Skeletal muscle satellite cell (primary cell): Measurements from ENCODE around the gene PKNOX1.

Source experiments
- H3K27me3 ChIP-seq: 2 replicates; pipeline ENCODE4 v1.7.0; 2013; ENCODE audit warnings: low read length; ENCODE audit not compliant: control insufficient read depth, insufficient read depth
- H3K36me3 ChIP-seq: 2 replicates; pipeline ENCODE4 v1.7.0; 2013; ENCODE audit warnings: mild to moderate bottlenecking, control low read depth, low read length; ENCODE audit not compliant: insufficient read depth
- H3K4me1 ChIP-seq: 2 replicates; pipeline ENCODE4 v1.7.0; 2013; ENCODE audit warnings: low read length; ENCODE audit not compliant: control insufficient read depth, insufficient read depth
- H3K4me2 ChIP-seq: 2 replicates; pipeline ENCODE4 v1.7.0; 2013; ENCODE audit warnings: mild to moderate bottlenecking, low read length
- H3K4me3 ChIP-seq: 2 replicates; pipeline ENCODE4 v1.7.0; 2013; ENCODE audit warnings: low read length
- H3K9ac ChIP-seq: 2 replicates; pipeline ENCODE4 v1.7.0; 2013; ENCODE audit warnings: mild to moderate bottlenecking, low read depth, low read length, moderate library complexity
- H3K9me3 ChIP-seq: replicated peaks from 2 replicates; pipeline ENCODE4 v1.7.0; 2013; ENCODE audit warnings: mild to moderate bottlenecking, control low read depth, low read length

Gene PKNOX1

DNA sequence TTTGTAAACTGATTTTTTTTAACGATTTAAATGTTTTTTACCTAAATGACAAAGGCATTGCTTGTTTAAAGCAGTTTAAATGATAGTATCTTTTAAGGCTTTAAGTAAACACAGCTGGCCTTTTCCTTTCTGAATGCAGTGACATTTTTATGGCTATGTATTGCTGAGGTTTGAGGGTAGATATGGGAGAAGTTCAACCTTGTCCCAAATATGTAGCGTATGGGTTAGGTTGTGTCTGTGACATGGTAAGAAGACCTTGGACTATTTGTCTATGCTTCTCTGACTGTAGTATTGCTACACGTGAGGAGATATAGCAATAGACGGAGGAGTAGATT, 32.5 kb downstream of the PKNOX1 start:
- no peak overlapping the region for H3K4me3 ChIP-seq
- no peak overlapping the region for H3K9ac ChIP-seq
- no peak overlapping the region for H3K4me2 ChIP-seq
- H3K4me1 ChIP-seq: no peaks in the 10 kb centered on the region
- peaks cover 29% of the 10 kb centered on the region for H3K36me3 ChIP-seq
- no peaks in the 10 kb centered on the region for H3K9me3 ChIP-seq
- no peaks in the 10 kb centered on the region for H3K27me3 ChIP-seq

GRCh38 chr21:43012596-43012995, 38.2 kb downstream of the PKNOX1 start:
- Histone ChIP-seq H3K4me3 (no peak overlapping the region), H3K4me1 (no peaks in the 10 kb centered on the region), H3K9me3 (no peaks in the 10 kb centered on the region), H3K36me3 (peaks cover 42% of the 10 kb centered on the region), H3K4me2 (no peak overlapping the region), H3K9ac (no peak overlapping the region), H3K27me3 (no peaks in the 10 kb centered on the region)

DNA sequence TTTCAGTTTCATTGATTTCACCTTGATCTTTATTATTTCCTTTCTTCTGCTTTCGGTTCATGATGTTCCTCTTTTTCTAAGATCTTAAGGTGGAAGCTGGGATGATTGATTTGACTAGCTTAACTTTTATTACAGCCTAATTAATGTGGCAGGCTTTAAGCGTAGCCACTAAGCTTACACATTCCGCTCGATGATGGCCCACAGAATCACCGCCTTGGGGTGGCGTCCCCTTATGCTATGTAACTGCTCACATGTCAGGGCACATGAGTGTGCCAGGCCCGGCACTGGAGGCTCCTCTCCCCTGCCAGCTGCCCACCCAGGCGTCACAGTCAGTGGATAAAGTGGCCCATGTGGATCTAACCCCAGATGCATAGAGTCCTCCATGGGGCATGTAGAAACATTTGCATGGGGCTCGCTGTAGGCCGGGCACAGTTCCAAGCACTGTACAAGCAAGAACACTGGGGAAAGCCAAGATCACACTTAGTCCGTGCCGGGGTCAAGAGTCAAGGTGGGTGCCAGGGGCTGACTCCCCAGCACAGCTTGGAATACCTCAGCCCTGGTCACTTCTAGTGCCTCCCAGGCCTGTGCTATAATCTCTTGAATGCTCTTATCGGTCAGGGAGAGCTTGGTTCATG, 41.7 kb downstream of the PKNOX1 start:
- no peaks in the 10 kb centered on the region for H3K4me1 ChIP-seq
- H3K36me3 ChIP-seq: peaks cover 47% of the 10 kb centered on the region
- no peak overlapping the region for H3K4me3 ChIP-seq
- no peaks in the 10 kb centered on the region for H3K9me3 ChIP-seq
- H3K4me2 ChIP-seq: no peak overlapping the region
- no peaks in the 10 kb centered on the region for H3K27me3 ChIP-seq
- no peak overlapping the region for H3K9ac ChIP-seq

- H3K4me3 ChIP-seq: no peak overlapping the region
- H3K27me3 ChIP-seq: no peaks in the 10 kb centered on the region
- no peak overlapping the region for H3K9ac ChIP-seq
- peaks cover 46% of the 10 kb centered on the region for H3K36me3 ChIP-seq
- H3K4me1 ChIP-seq: no peaks in the 10 kb centered on the region
- no peaks in the 10 kb centered on the region for H3K9me3 ChIP-seq
- no peak overlapping the region for H3K4me2 ChIP-seq
These were observed 42.4 kb downstream of the PKNOX1 start for GRCh38 chr21:43016728-43017127.

DNA sequence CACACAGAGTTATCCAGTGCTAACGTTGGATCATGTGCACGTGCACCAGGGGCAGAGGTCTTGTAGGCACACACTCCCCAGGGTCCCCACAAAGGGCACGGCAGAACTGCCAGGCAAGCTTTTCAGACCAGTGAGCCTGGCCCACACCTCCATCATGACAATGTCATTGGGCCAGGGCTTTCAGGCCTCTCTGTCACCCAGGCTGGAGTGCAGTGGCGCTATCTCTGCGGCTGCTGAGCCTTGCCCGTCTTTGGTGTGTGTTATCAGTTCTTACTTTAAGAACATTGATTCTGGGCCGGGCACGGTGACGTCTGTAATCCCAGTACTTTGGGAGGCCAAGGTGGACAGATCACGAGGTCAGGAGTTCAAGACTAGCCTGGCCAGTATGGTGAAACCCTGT, 44.2 kb downstream of the PKNOX1 start:
- no peak overlapping the region for H3K4me3 ChIP-seq
- H3K4me2 ChIP-seq: no peak overlapping the region
- no peaks in the 10 kb centered on the region for H3K4me1 ChIP-seq
- no peaks in the 10 kb centered on the region for H3K9me3 ChIP-seq
- no peaks in the 10 kb centered on the region for H3K27me3 ChIP-seq
- H3K36me3 ChIP-seq: peaks cover 57% of the 10 kb centered on the region
- no peak overlapping the region for H3K9ac ChIP-seq

DNA sequence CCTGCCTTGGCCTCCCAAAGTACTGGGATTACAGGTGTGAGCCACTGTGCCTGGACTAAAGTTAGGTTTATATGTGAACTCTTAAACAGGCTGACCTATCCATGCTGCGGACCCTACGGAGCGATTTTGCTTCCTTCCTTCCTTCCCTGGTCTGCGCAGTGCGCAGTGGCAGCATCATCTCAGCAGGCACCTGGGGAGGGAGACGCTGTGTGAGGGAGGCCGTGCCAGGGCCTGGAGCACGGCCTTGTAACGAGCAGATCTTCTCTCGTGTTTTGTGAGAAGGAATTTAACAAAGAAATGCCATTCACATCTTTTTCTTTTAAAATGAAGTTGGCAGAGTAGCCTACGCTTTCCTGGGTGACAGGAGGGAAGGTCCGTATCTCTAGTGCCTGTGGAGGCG, 45.8 kb downstream of the PKNOX1 start:
- Histone ChIP-seq H3K9me3 (no peaks in the 10 kb centered on the region), H3K27me3 (no peaks in the 10 kb centered on the region), H3K4me1 (no peaks in the 10 kb centered on the region), H3K9ac (no peak overlapping the region), H3K36me3 (peaks cover 68% of the 10 kb centered on the region), H3K4me3 (no peak overlapping the region), H3K4me2 (no peak overlapping the region)

GRCh38 chr21:43020771-43021170, 46.4 kb downstream of the PKNOX1 start:
- H3K27me3 ChIP-seq: no peaks in the 10 kb centered on the region
- H3K4me2 ChIP-seq: no peak overlapping the region
- no peaks in the 10 kb centered on the region for H3K9me3 ChIP-seq
- H3K36me3 ChIP-seq: peaks cover 69% of the 10 kb centered on the region
- no peak overlapping the region for H3K9ac ChIP-seq
- H3K4me3 ChIP-seq: no peak overlapping the region
- H3K4me1 ChIP-seq: no peaks in the 10 kb centered on the region

DNA sequence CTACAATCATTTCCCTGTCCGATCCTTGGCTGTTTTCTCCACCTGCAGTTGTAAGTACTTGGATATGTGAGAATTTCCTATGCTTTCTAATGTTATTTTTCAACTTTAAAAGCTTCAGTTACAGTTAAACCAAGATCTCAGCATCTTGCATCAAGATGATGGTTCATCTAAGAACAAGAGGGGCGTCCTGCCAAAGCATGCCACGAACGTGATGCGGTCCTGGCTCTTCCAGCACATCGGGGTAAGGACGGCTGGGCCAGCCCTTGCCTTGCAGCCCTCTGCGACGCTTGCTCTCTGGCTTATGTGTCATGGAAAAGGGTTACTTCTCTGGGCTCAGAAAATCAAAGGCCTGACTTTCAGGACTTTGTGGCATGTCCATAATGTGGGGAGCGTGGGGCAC, 46.8 kb downstream of the PKNOX1 start:
- H3K36me3 ChIP-seq: peaks cover 65% of the 10 kb centered on the region
- H3K4me1 ChIP-seq: no peaks in the 10 kb centered on the region
- no peak overlapping the region for H3K4me3 ChIP-seq
- no peak overlapping the region for H3K4me2 ChIP-seq
- H3K27me3 ChIP-seq: no peaks in the 10 kb centered on the region
- H3K9me3 ChIP-seq: no peaks in the 10 kb centered on the region
- H3K9ac ChIP-seq: no peak overlapping the region

- no peaks in the 10 kb centered on the region for H3K9me3 ChIP-seq
- H3K36me3 ChIP-seq: peaks cover 57% of the 10 kb centered on the region
- H3K4me2 ChIP-seq: no peak overlapping the region
- H3K4me1 ChIP-seq: no peaks in the 10 kb centered on the region
- no peak overlapping the region for H3K9ac ChIP-seq
- no peaks in the 10 kb centered on the region for H3K27me3 ChIP-seq
- no peak overlapping the region for H3K4me3 ChIP-seq
These were observed 47.6 kb downstream of the PKNOX1 start for GRCh38 chr21:43021756-43022600.

DNA sequence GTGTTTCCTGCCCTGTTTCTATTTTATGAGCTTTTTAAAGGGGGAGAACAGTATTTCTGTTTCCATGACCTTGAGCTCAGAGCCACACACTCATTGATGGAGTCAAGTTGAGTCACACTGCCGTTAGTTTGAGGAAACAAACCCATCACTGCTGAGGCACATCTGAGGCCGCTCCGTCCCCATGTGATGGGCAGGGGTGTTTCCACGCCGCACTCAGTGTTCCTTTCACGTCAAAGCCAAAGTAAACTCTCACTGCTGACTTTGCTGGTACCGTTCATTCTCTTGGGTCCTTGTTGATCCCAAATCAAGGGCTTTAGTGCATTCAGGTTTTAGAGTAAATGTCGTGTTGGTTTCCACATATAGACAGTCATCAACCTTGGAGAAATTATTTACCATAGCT, 48.8 kb downstream of the PKNOX1 start:
- Histone ChIP-seq H3K4me3 (no peak overlapping the region), H3K36me3 (peaks cover 50% of the 10 kb centered on the region), H3K27me3 (no peaks in the 10 kb centered on the region), H3K9me3 (no peaks in the 10 kb centered on the region), H3K9ac (no peak overlapping the region), H3K4me1 (no peaks in the 10 kb centered on the region), H3K4me2 (no peak overlapping the region)

DNA sequence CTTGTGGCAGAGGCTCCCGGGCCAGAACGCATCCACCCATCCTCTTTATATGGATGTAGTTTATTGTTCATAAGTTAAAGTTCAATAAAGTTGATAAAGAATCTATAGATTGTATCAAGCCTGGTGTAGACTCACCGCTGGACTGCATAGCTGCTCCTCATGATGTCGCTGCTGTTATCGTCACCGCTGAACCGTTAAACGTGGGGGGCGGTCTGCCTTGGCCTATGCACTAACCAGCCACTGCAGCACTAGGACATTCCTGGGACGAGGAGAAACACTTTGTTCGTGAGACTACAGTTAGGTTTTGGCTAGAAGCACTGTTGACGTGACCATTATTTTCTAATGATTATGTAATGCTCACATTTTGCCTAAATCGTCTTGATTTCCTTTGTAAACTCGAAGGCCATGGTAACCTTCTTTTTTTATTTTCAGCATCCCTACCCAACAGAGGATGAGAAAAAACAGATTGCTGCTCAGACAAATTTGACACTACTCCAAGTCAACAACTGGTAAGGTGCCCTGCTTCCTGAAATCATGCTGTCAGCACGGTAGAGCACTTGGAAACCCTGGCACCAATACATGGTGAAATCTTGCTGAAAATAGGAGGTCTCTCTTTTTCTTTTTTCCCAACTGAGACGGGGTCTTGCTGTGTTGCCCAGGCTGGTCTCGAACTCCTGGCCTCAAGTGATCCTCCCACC, 50.2 kb downstream of the PKNOX1 start:
- Histone ChIP-seq H3K9ac (no peak overlapping the region), H3K4me3 (no peak overlapping the region), H3K9me3 (no peaks in the 10 kb centered on the region), H3K36me3 (peaks cover 58% of the 10 kb centered on the region), H3K4me1 (no peaks in the 10 kb centered on the region), H3K27me3 (no peaks in the 10 kb centered on the region), H3K4me2 (no peak overlapping the region)
